Transverse colon (tissue), 4 donors: Measurements from ENCODE around the gene DGKG. TPM values are rescaled to one million over a fixed set of nuclear protein-coding genes. Genes with fewer than 3 reads are reported as not detected.

ENCODE experiments used
- DNase-seq: peaks from one replicate; pipeline ENCODE4 v3.0.0-alpha.2; 2019
- H3K27ac ChIP-seq, 4 donors: fragments of 200-600 bp; sonication (generic); 2 replicates each; pipeline ENCODE4 v1.5.1; 2016 to 2018; ENCODE audit warnings: inconsistent platforms in 4 of 4
- H3K27me3 ChIP-seq: fragments of 200-600 bp; sonication (generic); 2 replicates; pipeline ENCODE4 v1.5.1; 2017; ENCODE audit warnings: inconsistent platforms
- H3K36me3 ChIP-seq, 4 donors: fragments of 200-600 bp; sonication (generic); 2 replicates each; pipeline ENCODE4 v1.5.1; 2017 to 2019; ENCODE audit warnings: inconsistent platforms in 4 of 4
- H3K4me1 ChIP-seq, 4 donors: fragments of 200-600 bp; sonication (generic); 2 replicates each; pipeline ENCODE4 v1.5.1; 2017 to 2020; ENCODE audit warnings: inconsistent platforms in 4 of 4
- H3K4me3 ChIP-seq, 4 donors: fragments of 200-600 bp; sonication (generic); 1 replicate in 1 of 4; 2 replicates in 3 of 4; pipeline versions ENCODE4 v1.5.1 to v1.6.1; 2017 to 2019; ENCODE audit warnings: inconsistent platforms in 4 of 4
- H3K9me3 ChIP-seq, 2 donors: fragments of 200-600 bp; sonication (generic); 2 replicates each; pipeline ENCODE4 v1.5.1; 2017 to 2019; ENCODE audit warnings: inconsistent platforms in 2 of 2
- EP300 ChIP-seq: sonication (generic); formaldehyde crosslinking; IDR thresholded peaks from one replicate; pipeline ENCODE4 v1.6.1; 2017; ENCODE audit warnings: antibody characterized with exemption, low read depth
- POLR2A ChIP-seq: fragments of 450-650 bp; IDR thresholded peaks from one replicate; pipeline ENCODE4 v1.6.1; 2016; ENCODE audit warnings: antibody characterized with exemption, mild to moderate bottlenecking, moderate library complexity
- POLR2AphosphoS5 ChIP-seq, 3 donors: sonication (generic); formaldehyde crosslinking; IDR thresholded peaks; one replicate each; pipeline ENCODE4 v1.6.1; 2016; ENCODE audit warnings: antibody characterized with exemption in 3 of 3
- WGBS, 2 donors: methylation state at CpG; one replicate each; pipeline ENCODE4 v1.1.5; 2018; ENCODE audit warnings: low coverage in 1 of 2; 5-methylcytosine and 5-hydroxymethylcytosine counted together
- in situ Hi-C, 4 donors: fragments of 200-750 bp; cut with MboI; loops; one replicate each; pipeline versions ENCODE4 v1.15.0 to v1.15.1; 2017; ENCODE audit warnings: low sequenced_read_pairs in 3 of 4, low pct_ligation_motif_present in 1 of 4, low pct_unique_long_range_greater_than_20kb in 1 of 4
- intact Hi-C: fragments of 100-400 bp; cut with DNase I; formaldehyde crosslinking; loops from one replicate; pipeline ENCODE4 v1.15.1; 2023; ENCODE audit warnings: low total_unique reads
- total RNA-seq, 4 donors: library from RNA; depleted of rRNA; stranded (reverse); fragments of >200 nt; gene quantifications; one replicate each; pipeline ENCODE4 v1.1.0, GENCODE V29; 2016
- TF ChIP-seq, protein P1 (sequence below), 5 experiments: fragments of 200-600 bp in 3 of 5; fragments of 450-650 bp in 2 of 5; sonication (generic) in 3 of 5; IDR thresholded peaks; 1 replicate in 2 of 5; 2 replicates in 3 of 5; pipeline ENCODE4 v1.5.1; 2016 to 2017; ENCODE audit warnings: antibody characterized with exemption in 5 of 5, inconsistent platforms in 3 of 5, mild to moderate bottlenecking in 2 of 5, moderate library complexity in 1 of 5

The DGKG gene
- total RNA-seq, 4 donors from 2014 or later, result 1.00 to 2.9 (median 1.8) TPM

DNA sequence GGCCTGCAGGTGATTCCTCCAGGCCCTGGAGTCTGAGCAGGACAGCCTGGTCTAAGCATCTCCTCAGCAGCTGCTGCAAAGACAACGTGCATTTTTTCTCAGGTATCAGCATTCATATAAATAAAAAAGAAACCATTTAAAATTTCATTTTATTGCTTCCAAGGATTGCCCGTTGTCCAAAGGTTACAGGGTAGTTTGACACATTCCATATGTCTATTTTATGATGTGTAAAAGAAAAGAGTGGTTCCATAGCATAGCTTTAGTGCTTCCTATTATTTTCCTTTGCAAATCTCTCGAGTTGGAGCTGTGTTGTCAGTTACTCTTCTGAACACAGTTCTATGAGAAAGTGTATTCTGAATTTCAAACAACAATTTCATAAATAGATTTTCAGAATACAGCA, 7.2 kb upstream of the DGKG start:
- peaks cover 0 to 5% (median 2%) of the 10 kb centered on the region in 4 donors for H3K4me1 ChIP-seq
- H3K4me3 ChIP-seq, result no peak overlapping the region
- no peaks in the 10 kb centered on the region for H3K36me3 ChIP-seq
- in situ Hi-C loops (no loop called here), intact Hi-C loops (no loop called here)
- H3K9me3 ChIP-seq, result no peaks in the 10 kb centered on the region
- H3K27me3 ChIP-seq, result peaks cover 7% of the 10 kb centered on the region
- no peak overlapping the region for H3K27ac ChIP-seq
- TF ChIP-seq POLR2A, result no peak
- TF ChIP-seq EP300, result no peak
- no peak for TF ChIP-seq POLR2AphosphoS5 (IDR thresholded peaks at IDR 0.05)
- TF ChIP-seq, protein P1, sequence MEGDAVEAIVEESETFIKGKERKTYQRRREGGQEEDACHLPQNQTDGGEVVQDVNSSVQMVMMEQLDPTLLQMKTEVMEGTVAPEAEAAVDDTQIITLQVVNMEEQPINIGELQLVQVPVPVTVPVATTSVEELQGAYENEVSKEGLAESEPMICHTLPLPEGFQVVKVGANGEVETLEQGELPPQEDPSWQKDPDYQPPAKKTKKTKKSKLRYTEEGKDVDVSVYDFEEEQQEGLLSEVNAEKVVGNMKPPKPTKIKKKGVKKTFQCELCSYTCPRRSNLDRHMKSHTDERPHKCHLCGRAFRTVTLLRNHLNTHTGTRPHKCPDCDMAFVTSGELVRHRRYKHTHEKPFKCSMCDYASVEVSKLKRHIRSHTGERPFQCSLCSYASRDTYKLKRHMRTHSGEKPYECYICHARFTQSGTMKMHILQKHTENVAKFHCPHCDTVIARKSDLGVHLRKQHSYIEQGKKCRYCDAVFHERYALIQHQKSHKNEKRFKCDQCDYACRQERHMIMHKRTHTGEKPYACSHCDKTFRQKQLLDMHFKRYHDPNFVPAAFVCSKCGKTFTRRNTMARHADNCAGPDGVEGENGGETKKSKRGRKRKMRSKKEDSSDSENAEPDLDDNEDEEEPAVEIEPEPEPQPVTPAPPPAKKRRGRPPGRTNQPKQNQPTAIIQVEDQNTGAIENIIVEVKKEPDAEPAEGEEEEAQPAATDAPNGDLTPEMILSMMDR (IDR thresholded peaks at IDR 0.05), result no peak
- 30 to 42% methylated on average over 3 of the region's 3 CpGs for WGBS, 2 donors
- DNase-seq, result no peak

DNA sequence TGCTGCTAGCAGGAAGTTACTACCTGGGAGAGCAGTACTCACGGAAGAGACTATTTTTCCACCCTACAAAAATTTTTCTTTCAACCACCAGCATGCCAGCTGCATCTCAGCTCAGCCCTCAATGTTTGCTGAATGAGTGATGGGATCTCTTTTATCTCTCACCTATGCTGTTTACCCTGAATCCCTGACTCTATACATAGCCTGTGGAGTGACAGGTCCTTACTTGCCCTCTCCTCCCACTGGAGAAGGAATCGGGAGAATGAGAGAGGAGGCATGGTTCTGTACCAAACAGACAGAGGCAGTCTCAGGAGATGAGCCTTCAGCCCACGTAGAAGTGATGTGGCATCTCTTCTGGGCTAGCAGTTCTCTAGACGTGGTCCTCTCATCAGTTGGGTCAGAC, 6.7 kb upstream of the DGKG start:
- in situ Hi-C loops (no loop called here), intact Hi-C loops (no loop called here)
- DNase-seq, result no peak
- Histone ChIP-seq H3K27ac (no peak overlapping the region), H3K4me1 (peaks cover 0 to 5% (median 2%) of the 10 kb centered on the region in 4 donors), H3K27me3 (peaks cover 12% of the 10 kb centered on the region), H3K36me3 (no peaks in the 10 kb centered on the region), H3K4me3 (no peak overlapping the region), H3K9me3 (no peaks in the 10 kb centered on the region)
- no peak for TF ChIP-seq POLR2A
- TF ChIP-seq, protein P1 (IDR thresholded peaks at IDR 0.05), result no peak
- 70 to 80% methylated on average over 1 to 4 of the region's 4 CpGs for WGBS, 2 donors

DNA sequence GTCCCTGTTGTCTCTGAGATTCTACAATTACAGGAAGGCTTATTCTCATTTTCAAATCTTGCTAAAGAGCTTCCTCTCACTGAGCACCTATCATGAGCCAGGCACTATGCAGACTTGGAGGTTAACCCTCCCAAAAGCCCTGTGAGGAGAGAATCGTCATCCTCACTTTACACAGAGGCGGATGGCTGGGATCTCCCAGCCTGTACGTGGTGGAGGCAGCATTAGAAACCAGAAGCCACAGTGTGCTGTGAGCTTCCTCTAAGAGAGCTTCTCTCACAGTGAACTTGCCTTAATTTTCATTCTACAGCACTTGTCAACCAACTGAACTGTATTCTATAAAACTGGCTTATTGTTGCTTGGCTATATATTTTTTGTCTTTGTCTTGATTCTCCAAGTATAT, 6.1 kb upstream of the DGKG start:
- H3K27me3 ChIP-seq, result peaks cover 17% of the 10 kb centered on the region
- H3K4me1 ChIP-seq, result peaks cover 0 to 5% (median 2%) of the 10 kb centered on the region in 4 donors
- H3K9me3 ChIP-seq, result no peaks in the 10 kb centered on the region
- TF ChIP-seq EP300, result no peak
- no peak for TF ChIP-seq POLR2A
- no peak for TF ChIP-seq POLR2AphosphoS5 (IDR thresholded peaks at IDR 0.05)
- TF ChIP-seq, protein P1 (IDR thresholded peaks at IDR 0.05), result no peak
- 70 to 71% methylated on average over 2 to 3 of the region's 3 CpGs for WGBS, 2 donors
- no peak overlapping the region for H3K4me3 ChIP-seq
- no peak overlapping the region for H3K27ac ChIP-seq
- no peak for DNase-seq
- in situ Hi-C loops (no loop called here), intact Hi-C loops (no loop called here)
- H3K36me3 ChIP-seq, result no peaks in the 10 kb centered on the region

GRCh38 chr3:186367631-186368030, 5.6 kb upstream of the DGKG start:
- TF ChIP-seq POLR2A, result no peak
- TF ChIP-seq, protein P1 (IDR thresholded peaks at IDR 0.05), result no peak
- TF ChIP-seq EP300, result no peak
- TF ChIP-seq POLR2AphosphoS5 (IDR thresholded peaks at IDR 0.05), result no peak
- peaks cover 23% of the 10 kb centered on the region for H3K27me3 ChIP-seq
- no peak overlapping the region for H3K27ac ChIP-seq
- in situ Hi-C loops, result no loop called here
- H3K36me3 ChIP-seq, result no peaks in the 10 kb centered on the region
- H3K4me1 ChIP-seq, result peaks cover 0 to 5% (median 2%) of the 10 kb centered on the region in 4 donors
- intact Hi-C loops, result no loop called here
- no peak overlapping the region for H3K4me3 ChIP-seq
- H3K9me3 ChIP-seq, result no peaks in the 10 kb centered on the region
- WGBS, 2 donors, result 66 to 67% methylated on average over 6 to 8 of the region's 8 CpGs
- no peak for DNase-seq
